DMS114 treated with DMSO at 0.1 percent for 48 hours (cell line): Measurements from ENCODE around the gene EYS.

Experiments used
- DNase-seq: peaks from one replicate; lab custom pipeline; 2025; ENCODE audit not compliant: unreplicated experiment; lab: John Stamatoyannopoulos, UW

EYS gene

DNA sequence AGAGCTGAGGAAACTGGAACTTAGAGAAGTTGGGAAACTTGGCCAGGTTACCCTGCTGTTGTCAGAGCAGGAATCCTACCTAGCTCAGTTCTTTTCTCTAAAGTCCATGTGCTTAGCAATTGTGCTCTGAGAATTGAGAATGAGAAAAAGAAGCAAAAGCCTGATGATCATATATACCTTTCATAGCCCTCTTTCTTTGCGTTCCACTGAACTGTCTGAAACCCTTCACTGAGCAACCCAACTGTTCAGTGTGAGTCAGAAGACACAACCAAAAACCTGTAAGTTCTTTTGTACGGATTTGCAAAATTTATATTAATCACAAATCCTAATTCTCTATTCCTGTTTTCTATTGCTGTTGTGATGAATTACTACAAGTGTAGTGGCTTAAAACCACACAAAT, 1990.9 kb downstream of the EYS start:
- no peak for DNase-seq

DNA sequence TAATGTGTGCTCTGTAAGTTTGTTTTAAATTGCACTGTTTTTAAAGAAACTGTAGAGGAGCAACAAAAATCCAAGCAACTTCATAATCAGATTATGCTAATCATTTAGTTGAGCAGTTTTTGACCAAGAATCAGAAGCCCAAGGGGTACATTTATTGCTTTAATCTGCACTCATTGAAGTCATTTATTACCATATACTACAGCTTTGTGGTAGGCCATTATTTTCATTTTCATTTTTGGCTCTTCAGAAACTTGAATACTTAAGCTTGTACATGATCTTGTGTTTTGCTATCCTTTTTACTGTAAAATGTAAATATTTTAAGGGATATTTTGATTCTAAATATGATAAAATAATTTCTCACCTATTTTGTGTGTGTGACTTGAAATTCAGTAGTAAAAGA, 1992.9 kb downstream of the EYS start:
- no peak for DNase-seq

DNA sequence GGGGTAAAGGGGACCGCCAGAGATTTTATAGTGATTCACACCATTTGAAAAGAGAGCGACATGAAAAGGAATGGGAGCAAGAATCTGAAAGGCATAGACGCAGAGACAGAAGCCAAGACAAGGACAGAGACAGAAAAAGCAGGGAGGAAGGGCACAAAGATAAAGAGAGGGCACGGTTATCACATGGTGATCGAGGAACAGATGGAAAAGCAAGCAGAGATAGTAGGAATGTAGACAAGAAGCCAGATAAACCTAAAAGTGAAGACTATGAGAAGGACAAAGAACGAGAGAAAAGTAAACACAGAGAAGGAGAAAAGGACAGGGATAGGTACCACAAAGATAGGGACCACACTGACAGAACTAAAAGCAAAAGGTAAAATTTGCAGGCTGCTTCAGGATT, 1993.7 kb downstream of the EYS start:
- DNase-seq: no peak

DNA sequence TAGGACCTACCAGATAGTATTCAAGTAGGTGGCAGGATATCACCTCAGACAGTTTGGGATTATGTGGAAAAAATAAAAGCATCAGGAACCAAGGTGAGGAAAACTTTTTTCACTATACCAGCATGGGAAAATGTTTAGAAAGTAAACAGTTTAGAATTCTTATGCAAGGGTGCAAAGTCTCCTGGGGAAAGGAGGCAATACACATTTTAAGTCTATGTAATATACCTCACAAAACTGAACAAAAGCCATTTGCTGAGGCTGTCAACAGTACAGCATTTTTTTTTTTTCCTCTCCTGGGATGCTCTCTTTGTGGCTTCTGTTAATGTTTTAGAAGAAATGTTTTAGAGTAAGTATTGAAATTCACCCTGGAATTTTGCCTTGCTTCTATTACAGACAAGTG, 1997.9 kb downstream of the EYS start:
- no peak for DNase-seq

DNA sequence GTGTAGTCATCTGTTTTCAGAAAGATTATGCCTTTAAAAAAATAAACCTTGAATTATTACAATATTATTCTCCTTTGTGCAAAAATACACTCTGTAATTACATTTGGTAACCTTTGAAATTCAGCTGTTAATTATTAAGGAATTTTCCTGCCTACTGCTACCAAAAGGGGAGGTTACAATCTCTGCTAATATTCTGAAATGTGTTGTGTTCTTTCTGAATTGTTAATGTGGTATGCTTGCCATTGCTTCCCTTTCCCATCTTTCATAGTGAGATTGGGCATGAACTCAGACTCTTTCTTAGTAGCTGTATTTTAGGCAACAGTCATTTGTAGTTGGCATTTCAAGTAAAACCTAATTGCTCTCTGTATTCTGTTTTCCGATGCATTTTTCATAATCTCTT, 1998.4 kb downstream of the EYS start:
- DNase-seq: no peak

DNA sequence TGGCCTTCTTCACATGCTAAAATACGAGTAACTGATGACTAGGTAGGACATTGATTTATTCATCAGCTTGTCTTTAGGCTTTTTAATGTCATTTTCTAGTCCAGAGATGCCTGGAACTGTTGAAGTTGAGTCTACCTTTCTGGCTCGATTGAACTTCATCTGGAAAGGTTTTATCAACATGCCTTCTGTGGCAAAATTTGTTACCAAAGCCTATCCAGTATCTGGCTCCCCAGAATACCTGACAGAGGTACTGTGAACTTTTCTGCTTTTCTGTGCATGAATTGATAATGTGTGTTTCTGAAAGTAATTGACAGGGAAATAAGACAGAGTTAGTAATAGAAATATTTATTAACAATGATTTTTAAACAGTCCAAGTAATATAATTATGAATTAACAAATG, 2000.4 kb downstream of the EYS start:
- DNase-seq: no peak

DNA sequence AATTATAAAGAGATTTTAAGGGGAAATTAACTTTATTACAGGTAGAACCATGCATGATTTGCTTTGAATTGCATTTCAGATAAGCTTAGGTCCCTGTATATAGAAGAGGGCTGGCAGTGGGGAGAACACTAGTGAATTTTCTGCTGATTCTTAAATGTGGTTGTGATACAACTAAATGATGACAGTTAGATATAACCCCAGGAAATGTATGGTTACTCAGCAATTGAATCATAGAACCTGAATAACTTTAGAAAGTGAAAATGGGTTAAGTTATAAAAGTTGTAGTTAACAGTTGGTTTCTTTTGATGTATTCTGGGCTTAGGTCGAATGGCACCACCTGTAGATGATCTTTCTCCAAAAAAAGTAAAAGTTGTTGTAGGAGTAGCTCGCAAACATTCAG, 2001.3 kb downstream of the EYS start:
- no peak for DNase-seq

DNA sequence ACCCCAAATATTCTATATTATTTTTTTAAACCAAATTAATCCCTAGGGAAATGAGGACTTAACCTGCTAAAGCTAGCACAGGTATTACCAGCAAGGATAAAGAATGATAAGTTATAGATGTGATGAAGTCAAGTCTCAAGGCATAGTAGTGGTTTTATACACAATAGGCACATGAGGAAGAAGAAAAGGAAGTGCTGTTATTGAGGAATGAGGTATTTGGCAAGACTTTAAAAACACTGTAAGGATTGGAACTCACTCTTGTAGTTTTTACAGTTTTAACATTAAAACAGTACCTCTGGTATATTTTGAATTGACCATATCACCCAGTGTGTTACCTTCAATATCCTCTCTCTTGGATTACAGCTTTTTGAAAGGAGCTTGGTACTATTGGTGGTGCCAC, 2016.8 kb downstream of the EYS start:
- DNase-seq: no peak

DNA sequence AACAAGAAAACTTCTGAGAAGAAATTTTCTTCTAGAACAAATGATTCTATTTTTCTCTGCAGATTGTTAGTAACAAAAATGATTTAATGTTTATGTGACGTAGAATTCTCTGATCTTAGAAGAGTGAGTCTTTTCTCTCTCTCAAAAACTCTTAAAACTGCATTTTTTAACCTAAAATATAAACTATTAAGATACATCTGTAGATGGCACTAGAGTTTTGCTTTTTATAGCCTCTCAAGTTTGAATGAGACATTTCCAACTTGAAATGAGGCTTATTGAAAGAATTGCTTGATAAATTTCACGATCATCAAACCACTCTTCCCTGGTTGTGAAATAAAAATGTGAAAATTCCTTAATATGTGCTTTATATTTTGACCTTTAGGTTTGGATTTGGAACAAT, 2017.6 kb downstream of the EYS start:
- no peak for DNase-seq

DNA sequence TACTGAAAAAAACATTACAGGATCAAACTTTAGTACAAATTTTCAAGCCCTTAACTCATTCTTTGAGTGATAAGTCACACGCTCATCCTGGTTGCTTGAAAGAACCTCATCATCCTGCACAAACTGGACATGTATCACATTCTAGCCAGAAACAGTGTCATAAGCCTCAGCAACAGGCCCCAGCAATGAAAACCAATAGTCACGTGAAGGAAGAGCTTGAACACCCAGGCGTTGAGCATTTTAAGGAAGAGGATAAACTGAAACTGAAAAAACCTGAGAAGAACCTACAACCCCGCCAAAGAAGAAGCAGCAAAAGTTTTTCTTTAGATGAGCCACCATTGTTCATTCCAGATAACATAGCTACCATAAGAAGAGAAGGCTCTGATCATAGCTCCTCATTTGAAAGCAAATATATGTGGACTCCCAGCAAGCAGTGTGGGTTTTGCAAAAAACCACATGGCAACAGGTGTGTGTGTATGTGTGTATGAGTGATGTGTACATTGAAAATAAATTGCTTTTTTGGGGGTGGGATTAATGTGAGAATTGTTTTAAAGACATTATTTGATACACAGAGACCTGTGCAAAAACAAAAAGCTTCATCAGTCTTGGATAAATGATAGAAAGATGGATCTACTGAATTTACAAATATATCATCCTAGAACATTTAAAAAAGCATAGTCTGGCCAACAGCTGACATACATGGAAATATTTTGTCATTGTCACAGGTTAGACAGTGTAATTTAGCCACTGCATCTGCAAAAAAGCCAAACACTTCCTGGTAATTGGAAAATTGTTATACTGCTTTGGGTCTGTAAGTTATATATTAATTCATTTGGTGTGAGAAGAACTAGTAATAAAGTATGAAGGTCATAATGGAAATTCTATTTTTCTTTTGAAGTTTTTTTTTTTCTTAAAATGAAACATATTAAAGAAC, 2021.3 kb downstream of the EYS start:
- DNase-seq: no peak

DNA sequence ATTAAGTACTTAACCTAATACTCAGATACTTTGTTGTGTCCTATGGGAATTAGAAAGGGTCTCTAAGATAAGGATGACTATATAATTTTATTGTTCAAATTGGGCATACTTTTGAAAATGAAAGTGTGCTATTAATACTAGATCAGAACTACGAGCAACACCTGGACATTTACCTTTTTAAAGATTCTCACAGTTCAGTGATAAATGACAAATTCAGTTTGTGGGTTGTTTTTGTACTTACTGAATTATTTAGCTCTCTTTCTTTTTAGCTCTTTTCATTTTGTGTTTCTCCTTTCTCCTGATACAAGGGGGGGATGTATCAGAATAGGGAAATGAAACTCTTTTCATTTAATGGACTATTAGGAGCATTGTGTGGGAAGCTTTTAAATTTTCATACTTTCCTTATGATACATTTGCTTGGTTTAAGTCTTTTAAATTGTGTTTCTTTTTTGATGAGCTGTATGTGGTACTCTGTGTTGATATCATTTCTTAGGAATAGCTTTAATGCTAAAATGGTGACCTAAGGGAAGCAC, 2023.9 kb downstream of the EYS start:
- DNase-seq: no peak

DNA sequence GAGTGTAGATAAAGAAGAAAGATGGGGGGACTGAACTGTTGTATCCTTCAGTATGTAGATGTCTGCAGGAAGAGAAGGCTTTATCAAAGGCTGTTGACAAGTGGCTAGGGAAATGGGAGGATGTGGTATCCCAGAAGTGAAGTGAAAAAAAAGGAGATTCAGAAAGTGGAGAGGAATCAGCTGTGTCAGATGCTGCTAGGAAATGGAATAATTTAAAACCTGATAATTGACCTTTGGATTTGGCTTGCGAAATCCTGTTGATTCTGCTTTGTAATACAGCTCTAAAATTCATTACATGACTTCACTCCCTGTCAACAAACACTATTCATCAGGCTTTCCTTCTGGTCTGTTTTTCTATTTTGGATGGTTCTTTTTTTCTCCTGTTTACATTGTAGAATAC, 2029.7 kb downstream of the EYS start:
- no peak for DNase-seq

DNA sequence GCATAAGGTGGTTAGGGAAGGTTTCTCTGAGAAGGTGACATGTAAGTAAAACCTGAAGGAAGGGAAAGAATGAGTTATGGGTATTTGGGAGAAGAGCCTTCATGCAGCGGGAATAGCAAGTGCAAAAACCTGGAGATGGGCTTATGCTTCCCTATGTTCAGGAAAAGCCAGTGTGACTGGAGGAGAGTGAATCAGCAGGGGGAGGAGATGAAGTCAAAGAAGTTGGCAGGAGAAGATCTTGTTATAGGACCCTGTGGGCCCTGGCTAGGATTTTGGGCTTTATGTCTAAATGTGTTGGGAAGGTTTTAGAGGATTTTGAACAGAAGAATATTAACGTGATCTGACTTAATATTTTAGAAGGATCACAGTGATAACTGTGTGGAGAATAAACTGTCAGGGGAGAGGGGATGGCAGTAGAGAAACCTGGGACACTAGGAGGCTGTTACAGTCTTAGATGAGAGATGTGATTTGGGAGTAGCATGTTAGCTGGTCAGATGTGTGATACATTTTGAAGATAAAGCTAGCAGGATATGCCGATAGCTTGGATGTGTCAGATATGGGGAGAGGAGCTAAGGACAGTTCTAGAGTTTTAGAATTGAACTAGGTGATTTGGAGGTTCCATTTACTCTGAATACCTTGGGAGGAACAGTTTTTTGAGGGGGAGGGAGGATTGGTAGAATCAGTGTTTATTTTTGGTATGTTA, 2030.5 kb downstream of the EYS start:
- DNase-seq: no peak

DNA sequence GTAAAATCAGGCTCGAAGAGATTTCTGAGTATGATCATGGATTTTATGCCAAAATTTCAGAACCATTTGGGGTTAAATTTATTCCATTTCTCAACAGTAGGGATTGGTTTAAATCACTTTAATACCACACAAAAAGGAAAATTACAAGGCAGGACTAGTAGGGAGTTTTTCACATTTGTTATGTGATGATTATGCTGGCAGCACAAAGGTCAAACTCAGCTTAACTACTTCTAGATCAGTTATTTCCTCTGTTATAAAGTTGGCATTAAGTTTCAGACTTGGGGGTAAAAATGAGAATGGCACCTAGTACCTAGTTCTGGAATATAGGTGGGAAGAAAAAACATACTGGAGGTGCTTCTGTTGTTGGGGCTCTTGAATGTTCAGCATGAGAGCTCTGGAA, 2031.9 kb downstream of the EYS start:
- no peak for DNase-seq

DNA sequence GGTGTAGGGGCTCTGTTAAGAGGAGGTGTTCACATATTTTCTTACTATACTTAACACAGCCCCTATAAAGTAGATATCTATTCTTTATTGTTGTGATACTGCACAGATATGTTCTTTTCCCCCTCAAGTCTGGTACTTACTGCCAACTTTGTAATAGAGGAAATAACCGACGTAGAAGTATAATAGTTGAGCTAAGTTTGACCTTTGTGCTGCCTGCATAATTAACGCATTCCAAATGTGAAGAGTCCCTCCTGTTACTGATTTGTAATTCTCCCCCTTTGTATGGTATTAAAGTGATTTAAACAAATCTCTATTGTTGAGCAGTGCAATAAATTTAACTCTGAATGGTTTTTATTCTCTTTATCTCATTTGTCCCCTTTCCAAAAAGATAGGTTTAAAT, 2032.4 kb downstream of the EYS start:
- no peak for DNase-seq

DNA sequence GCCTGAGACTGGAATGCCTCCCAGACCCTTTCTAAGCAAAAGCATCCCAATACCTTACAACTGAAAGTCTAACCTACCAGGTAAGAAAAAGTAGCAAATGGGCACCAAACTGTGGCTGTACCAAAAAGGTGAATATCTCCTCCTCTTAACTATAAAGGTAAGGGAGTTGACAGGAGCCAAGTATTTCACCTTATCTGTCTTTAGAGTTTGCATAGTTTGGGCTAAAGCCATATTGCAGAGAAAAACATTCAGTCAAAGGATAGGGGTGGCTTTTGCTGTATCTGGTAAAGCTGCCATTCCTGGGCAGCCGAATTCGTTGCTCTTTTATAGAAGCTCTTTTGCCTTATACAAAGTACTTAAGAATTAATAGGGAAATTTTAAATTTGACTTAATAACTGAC, 2033.3 kb downstream of the EYS start:
- no peak for DNase-seq

DNA sequence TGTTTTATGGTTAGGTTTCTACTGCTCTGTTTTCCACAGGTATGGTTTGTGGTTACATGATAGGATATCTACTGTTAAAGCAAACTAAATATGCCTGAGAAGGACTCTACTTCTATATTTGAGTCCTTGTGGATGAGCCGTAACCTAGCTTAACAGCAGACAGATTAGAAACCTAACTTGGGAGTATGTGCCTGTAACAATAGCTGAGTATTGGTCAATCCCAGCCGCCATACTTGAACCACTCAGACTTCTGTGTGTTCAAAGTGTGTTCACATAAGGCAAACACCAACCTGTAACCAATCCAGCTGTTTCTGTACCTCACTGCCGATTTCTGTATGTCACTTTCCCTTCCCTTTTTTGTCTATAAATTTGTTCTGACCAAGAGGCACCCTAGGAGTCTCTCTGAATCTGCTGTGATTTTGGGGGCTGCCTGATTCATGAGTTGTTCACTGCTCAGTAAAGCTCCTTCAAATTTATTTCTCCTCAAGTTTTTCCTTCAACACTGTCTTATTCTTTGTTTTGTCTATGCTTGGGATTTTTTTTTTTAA, 2034.4 kb downstream of the EYS start:
- DNase-seq: no peak

DNA sequence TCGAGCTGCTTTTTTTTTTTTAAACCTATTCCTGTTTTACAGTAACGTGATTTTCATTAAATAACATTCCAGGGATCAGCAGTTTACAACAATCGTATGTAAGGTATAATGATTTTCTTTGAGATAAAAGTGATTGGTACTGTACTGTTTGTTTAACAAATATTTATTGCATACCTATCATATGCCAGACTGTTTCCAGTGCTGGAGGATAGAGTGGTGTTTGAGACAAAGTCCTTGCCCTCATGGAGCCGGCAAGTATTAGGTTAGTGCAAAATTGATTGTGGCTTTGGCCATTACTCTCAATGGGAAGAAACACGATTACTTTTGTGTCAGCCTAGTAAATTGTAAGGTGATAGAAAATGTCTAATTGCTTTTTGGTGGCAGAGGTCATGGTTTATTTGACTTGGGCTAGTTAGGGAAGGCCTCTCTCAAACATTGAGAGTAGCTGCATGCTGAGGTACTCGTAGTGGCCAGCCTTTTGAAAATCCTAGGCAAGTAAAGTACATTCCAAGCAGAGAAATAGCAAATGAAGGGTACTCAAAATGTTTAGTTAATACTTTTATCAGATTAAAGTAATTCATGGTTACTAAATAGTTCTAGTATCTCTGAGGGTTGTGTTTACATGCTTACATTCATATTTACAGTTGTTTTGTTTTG, 2035.8 kb downstream of the EYS start:
- DNase-seq: no peak
